HG03025 (cell line): Measurements from ENCODE around the gene GBF1.

Source experiments
- ATAC-seq: cut with Tn5 transposase; IDR thresholded peaks from one replicate; pipeline ENCODE4 v1.9.1; 2021; ENCODE audit warnings: mild to moderate bottlenecking, moderate library complexity; ENCODE audit not compliant: unreplicated experiment, low FRiP score

Gene GBF1

GRCh38 chr10:102418622-102419268 lies 173.4 kb downstream of the GBF1 start, which contains the start of gene PSD:
PSD (minus strand) TSS chr10:102418785; CDS start chr10:102417038, 1,747 bp downstream.
- no peak for ATAC-seq

GRCh38 chr10:102419269-102420180 lies 174.2 kb downstream of the GBF1 start:
- ATAC-seq = no peak

DNA sequence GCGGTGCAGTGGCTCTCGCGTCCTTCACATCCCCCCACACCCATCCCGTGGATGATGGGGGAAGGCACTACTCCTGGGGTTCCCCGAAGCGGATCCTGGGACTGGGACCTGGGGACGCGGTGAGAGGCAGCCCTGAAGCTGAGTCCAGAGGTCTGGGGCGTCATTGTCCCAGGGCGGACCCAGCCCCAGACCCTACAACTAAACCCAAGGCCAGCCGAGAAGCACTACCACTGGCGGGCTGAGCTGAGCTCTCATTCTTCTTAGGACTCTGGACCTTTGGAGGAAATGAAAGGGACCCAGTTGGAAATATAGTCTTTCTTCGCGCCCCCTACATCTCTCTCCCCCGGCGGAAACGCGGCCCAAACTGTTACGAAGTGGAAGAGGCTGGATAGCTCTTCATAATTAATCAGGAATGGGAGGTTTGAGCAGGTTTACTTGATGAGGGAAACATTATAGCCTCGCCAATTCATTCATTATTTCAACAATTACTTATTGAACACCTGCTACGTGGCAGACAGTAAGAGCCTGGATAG lies 174.9 kb downstream of the GBF1 start:
- ATAC-seq = no peak

- peak; percentile 67 for ATAC-seq
Measured at GRCh38 chr10:102420714-102421506, 175.6 kb downstream of the GBF1 start, which contains the start of gene FBXL15. FBXL15 (plus strand) TSS chr10:102420836; CDS start chr10:102421130, 294 bp downstream.

GRCh38 chr10:102421507-102421756 lies 176.1 kb downstream of the GBF1 start:
- ATAC-seq = peak; percentile 9

- no peak for ATAC-seq
Measured at GRCh38 chr10:102421757-102422512, 176.6 kb downstream of the GBF1 start.

DNA sequence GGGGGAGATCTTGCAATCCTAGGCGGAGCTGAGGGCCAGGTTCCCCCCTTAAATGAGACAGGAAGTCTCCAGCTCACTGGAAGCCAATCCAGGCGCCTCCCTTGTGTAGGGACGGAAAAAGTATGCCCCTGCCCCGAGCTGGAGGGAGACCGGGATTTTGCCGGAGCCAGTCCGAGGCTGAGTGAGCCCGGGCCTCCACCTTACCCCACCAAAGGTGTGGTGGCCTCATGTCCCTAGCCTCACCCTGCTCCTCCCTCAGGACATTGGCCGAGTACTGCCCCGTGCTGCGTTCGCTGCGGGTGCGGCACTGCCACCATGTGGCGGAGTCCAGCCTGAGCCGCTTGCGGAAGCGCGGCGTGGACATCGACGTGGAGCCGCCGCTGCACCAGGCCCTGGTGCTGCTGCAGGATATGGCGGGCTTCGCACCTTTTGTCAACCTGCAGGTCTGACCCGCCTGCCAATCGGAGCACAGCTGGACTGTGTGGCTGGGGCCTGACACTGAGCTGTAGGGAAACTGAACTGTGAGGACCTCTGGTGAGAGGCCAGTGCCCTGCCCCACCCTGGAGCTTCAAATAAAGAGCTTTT lies 177.3 kb downstream of the GBF1 start:
- ATAC-seq = no peak

DNA sequence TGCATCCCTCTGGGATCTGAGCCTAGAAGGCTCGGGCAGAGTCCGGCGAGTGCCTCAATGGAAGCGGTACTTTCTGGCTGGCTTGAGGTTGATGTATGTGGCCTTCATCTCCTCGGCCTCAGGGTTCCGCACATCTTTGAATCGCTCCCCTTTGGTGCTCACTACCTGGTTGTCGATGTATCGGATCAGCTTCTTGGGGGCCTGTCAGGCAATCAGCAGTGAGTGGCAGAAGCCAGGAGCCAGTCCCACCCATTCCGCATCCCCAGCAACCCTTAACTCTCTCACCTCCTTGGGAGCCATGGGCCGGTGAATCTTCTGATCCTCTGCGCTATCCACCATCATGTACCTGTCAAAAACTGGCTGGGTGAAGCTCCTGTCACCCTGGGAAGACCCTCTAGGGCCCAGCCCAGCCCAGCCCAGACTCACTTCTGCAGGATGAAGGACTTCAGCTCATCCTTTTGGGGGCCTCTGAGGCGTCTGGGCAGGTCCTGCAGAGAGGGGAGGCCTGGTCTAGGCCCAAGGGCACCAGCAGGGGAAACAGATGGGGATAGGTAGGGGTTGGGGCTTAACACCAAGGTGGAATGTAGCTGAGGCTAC lies 178.1 kb downstream of the GBF1 start:
- ATAC-seq = no peak

GRCh38 chr10:102424145-102424544 lies 178.8 kb downstream of the GBF1 start:
- ATAC-seq = no peak

DNA sequence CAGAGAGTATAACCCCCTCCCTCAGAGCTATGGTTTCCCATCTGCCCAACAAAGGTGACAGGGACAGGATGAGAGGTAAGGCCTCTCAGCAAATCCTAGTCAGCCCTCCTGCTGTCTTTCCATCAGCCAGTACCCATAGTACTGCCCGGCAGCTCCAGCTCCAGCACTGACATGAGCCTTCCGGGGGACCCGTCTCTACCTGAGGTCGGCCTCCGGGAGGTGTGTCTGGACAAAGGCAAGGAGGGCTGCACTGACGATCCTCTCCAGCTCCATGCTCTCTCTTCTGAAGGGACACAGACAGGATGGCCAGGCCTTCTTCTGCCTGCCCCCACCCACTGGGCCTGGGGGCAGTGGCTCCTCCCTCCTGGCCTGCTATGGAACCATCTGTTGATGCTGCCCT lies 179.6 kb downstream of the GBF1 start:
- ATAC-seq = no peak

DNA sequence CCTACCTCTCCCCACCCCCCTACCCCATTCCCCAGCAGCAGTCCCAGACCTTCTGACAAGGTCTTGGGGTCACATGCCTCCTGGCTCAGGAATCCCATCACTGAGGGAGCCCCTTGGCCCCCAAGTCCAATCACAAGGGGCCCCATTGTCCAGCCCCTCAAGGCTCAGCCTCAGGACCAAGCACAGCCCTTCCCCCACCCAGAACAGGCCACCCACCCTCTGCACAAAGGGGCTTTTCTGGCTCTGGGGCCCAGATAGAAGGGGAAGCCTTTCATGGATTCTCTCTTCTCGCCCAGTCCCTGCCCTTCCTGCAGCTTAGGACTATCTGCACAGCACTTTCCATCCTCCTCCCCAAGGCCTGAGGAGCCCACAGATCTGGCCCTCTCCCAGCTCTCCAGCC lies 180.1 kb downstream of the GBF1 start:
- no peak for ATAC-seq

DNA sequence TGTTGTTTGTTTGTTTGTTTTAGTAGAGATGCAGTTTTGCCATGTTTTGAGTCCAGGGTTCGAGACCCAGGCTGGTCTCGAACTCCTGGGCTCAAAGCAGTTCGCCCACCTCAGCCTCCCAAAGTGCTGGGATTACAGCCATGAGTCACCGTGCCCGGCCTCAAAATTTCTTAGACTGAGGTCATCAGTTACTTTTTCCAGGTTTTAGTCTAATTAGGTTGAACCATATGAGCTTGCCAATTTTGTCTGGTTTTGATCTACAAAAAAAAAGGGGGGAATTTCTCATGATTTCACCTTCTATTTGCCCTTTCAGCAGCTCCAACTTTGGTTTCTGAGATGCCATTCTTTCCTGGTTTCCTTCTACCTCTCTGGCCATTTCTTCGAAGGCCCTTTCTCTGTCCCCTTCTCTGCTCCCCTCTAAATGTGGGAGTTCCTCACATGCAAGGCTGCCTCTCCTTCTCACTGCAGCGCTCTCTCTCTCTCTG lies 181.5 kb downstream of the GBF1 start:
- ATAC-seq = no peak

DNA sequence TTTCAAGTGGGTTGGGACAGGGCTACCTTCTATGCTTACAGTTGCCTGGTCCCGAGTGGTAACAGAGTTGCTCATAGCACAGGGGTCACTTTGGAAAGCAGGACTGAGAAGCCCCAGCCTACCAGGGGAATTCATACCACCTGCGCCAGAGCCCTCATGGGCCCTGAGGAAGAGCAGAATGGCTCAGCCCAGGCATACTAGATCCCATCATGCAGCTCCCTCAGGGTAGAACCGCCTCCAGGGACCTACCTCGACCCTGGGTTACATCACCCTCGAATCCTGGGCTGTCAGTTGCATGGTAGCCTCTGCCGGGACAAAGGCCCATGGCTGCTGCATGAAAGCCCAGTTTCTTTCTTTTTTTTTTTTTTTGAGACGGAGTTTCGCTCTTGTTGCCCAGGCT lies 184.1 kb downstream of the GBF1 start:
- ATAC-seq = no peak

GRCh38 chr10:102431452-102432124 lies 186.3 kb downstream of the GBF1 start:
- no peak for ATAC-seq
